Activated naive CD8-positive, alpha-beta T cell treated with anti-CD3 and anti-CD28 coated beads, Interleukin-2, amount 10 ng/mL, durations not matched to agents 7 days and 5 days (primary cell): ENCODE results near the gene PDGFB. TPM values are rescaled to one million over a fixed set of nuclear protein-coding genes. Genes with fewer than 3 reads are reported as not detected.

ENCODE experiments used
- ATAC-seq: fragments of 150-1000 bp; cut with Tn5 transposase; one replicate; pipeline ENCODE4 v1.10.0; 2021; ENCODE audit warnings: low read depth, moderate library complexity
- POLR2A ChIA-PET: fragments of 350-600 bp; sonication (Branson Sonifier 250); formaldehyde crosslinking; loops from one replicate; lab custom pipeline; 2021; ENCODE audit warnings: antibody characterized with exemption; lab: Charles Lee
- DNase-seq: peaks from one replicate; pipeline ENCODE4 v3.0.0; 2021
- H3K27ac Mint-ChIP-seq: one replicate; pipeline ENCODE4 v1.8.0; 2022; ENCODE audit warnings: mild to moderate bottlenecking, mixed read lengths
- H3K27me3 Mint-ChIP-seq: one replicate; pipeline ENCODE4 v1.8.0; 2022; ENCODE audit warnings: mild to moderate bottlenecking, moderate library complexity, mixed read lengths
- H3K36me3 Mint-ChIP-seq: one replicate; pipeline ENCODE4 v1.8.0; 2021; ENCODE audit warnings: mild to moderate bottlenecking, mixed read lengths
- H3K4me1 Mint-ChIP-seq: one replicate; pipeline ENCODE4 v1.8.0; 2021; ENCODE audit warnings: mixed read lengths
- H3K4me3 Mint-ChIP-seq: one replicate; pipeline ENCODE4 v1.8.0; 2022; ENCODE audit warnings: mild to moderate bottlenecking, moderate library complexity, mixed read lengths
- H3K9me3 Mint-ChIP-seq: one replicate; pipeline ENCODE4 v1.8.0; 2021; ENCODE audit warnings: mixed read lengths
- total RNA-seq, 2 experiments: library from RNA; stranded (reverse); gene quantifications; one replicate each; pipeline ENCODE4 v1.2.3, GENCODE V29; 2021

Gene PDGFB
- total RNA-seq, 2 experiments from 2014 or later = 7.2 to 7.9 TPM

DNA sequence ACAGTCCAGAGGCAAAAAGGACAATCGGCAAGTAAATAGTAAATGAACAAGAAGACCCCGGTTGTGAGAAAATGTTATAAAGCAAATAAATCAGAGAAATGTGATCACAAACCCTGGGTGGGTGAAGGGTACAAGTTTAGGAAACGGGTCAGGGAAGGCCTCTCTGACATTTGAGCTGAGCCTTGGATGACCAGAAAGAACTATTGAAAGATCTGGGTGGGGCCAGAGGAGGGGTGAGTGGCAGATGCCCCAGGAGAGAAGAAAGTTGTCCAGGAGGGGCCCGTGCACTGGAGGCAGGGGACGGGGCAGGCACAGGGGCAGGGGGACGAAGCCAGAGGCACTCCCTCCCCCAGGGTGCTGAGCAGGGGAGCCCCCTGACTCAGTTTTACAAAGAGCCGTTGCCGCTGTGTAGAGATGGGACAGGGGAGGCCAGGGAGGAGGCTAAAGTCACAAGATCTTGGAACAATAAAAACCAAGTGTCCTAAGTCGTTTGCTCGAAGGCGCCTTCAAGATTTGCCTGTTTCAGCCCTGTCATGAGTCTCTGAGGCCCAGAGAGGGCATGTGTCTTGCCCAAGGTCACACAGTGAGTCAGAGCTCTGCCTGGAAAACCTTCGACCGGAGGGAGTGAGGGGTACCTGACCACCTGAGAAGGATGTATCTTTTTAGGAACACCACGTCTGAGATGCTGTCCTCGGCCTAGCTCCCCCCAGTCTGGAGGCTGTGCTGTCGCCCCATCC is 10.8 kb upstream of the PDGFB start:
- Mint-ChIP-seq H3K9me3 (no peaks in the 10 kb centered on the region), H3K27ac (peak overlapping the region; percentile 40), H3K4me3 (no peak overlapping the region), H3K27me3 (peaks cover 16% of the 10 kb centered on the region), H3K4me1 (peaks cover 16% of the 10 kb centered on the region), H3K36me3 (no peaks in the 10 kb centered on the region)
- ATAC-seq = no peak
- DNase-seq = no peak
- POLR2A ChIA-PET = interaction anchor here (0.9 kb wide), 1 partner anchor 63 kb away, joined by 4 read pairs; the partner anchor contains the start of gene RPL3

DNA sequence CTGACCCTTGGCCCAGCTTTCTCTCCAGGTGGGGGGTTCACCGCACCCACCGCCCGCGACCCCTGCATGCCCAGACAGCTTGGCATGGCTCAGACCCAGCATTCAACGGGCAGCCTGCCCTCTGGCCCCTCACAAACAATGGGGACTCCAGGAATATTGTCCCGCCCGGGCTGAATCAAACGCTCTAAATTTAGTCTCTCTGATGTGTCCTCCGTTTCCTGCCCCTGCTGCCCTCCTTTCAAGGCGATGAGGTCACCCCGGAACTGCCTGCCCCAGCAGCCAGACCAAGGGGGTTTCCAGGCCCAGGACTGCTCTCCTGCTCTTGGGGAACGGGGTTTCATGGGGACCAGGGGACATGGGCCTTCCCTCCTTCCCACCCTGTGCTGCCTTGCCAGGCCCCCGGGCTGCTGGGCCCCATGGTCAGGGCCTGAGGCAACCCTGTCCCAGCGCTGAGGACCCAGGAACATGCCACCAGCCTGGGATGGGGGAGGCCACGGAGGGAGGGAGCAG is 10.1 kb upstream of the PDGFB start:
- Mint-ChIP-seq H3K36me3 (no peaks in the 10 kb centered on the region), H3K4me1 (peaks cover 16% of the 10 kb centered on the region), H3K4me3 (peak overlapping the region; percentile 72), H3K27ac (peak overlapping the region; percentile 82), H3K9me3 (no peaks in the 10 kb centered on the region), H3K27me3 (peaks cover 22% of the 10 kb centered on the region)
- DNase-seq = peak; percentile 64
- POLR2A ChIA-PET = interaction anchor here (0.9 to 1.1 kb wide), 2 partner anchors 49 to 64 kb away, joined by 3 to 4 read pairs; partner anchors contain the start of gene RPL3
- peak; percentile 89 for ATAC-seq

DNA sequence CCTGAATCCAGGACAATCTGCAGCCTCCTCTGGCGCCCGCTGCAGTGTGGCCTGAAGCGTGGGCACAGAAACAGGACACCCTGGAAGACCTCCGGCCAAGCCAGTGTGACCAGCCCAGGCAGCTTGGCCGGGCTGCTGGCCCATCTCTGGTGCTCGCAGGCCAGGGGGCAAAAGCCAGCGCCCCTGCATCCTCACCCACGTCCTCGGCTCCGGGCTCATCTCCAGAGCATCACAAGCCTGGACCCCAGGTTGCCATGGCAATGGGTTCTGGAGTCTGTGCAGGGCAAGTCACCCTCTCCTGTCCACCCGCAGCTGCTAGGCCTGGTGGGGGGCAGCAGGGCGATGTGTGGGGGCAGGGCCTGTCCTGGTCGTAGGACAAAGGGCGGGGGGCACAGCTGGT is 9.3 kb upstream of the PDGFB start:
- DNase-seq = peak; percentile 39
- Mint-ChIP-seq H3K27me3 (peaks cover 29% of the 10 kb centered on the region), H3K4me1 (peaks cover 16% of the 10 kb centered on the region), H3K36me3 (no peaks in the 10 kb centered on the region), H3K9me3 (no peaks in the 10 kb centered on the region), H3K27ac (no peak overlapping the region), H3K4me3 (no peak overlapping the region)
- POLR2A ChIA-PET = interaction anchor here (1.1 kb wide), 1 partner anchor 48 kb away, joined by 3 read pairs; no protein-coding TSS in a partner anchor
- no peak for ATAC-seq

DNA sequence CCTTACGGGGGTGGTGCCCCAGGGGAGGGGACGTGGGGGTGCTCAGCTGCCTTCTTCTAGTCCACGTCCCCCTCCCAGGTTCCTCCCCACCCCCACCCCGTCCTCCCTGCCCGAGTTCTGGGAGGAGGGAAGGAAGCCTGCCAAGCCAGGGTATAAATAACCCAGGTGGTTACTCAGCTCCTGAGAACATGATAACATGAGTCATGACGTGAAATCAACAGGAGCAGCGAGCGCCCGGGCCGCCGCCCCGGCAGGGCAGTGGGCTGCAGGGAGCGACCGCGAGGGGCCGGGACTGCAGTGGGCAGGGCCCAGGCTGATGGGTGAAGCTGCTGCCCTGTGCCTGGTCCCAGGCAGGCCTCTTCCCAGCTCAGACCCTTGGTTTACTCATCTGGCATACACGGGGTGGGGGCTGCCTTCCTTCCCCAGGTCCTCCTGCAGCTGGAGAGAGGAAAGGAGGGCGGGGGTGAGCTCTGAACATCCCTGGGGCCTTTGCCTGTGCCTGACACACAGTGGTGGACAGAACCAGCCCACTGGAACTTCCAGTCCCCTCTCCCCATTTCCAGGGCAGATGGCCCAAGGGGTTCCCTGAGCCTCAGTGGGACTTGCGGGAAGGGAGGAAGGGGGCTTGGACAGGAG is 8.8 kb upstream of the PDGFB start:
- Mint-ChIP-seq H3K27me3 (peaks cover 30% of the 10 kb centered on the region), H3K27ac (no peak overlapping the region), H3K4me1 (peaks cover 16% of the 10 kb centered on the region), H3K4me3 (peak overlapping the region; percentile 22), H3K9me3 (no peaks in the 10 kb centered on the region), H3K36me3 (no peaks in the 10 kb centered on the region)
- POLR2A ChIA-PET = interaction anchor here (1.0 to 2.4 kb wide), 3 partner anchors 14 to 80 kb away, joined by 3 to 10 read pairs (median 3); no protein-coding TSS in a partner anchor
- DNase-seq = peak; percentile 55
- peak; percentile 48 for ATAC-seq

DNA sequence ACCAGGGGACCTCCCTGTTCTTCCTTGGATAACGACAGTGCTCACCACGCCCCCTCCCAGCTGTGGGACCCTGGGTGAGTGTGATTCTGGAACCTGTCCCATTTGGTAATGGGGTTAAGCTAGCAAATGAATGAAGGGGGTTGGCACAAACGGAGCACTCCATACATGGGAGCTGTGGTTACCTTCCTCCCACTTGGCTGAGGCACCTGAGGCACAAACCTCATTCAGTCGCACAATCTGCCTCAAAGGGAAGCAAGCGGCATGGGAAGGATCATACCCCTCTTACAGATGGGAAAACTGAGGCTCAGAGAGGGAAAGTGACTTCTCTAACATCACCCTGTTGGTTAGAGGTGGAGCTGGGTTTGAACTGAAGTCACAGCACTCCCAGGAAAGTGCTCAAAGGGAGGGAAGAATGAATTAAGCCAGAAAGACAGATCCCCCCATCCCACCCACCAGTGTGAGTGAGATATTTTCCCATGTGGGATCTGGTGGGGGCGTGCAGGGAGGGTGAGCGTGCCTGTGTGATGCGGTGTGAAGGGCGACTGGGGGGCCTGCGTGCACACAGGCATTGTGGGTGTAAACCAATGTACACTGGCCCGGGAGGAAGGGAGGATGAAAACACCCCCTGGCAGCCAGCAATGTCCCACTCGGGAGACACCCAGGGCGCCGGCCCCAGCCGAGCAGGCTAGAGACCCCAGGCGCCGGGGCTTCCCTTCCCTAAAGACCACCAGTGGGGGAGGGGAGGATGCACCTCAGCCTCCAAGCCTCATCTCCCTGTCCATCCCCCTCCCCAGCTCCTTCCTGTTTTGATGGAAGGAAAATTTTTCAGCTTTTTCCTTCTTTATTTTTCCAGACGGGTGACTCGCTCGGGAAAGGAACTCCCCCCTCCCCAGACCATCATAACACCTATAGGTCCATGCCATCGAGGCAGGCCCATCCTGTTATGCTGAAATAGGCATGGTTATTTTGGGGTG is 8.0 kb upstream of the PDGFB start:
- H3K9me3 Mint-ChIP-seq = no peaks in the 10 kb centered on the region
- H3K27ac Mint-ChIP-seq = no peak overlapping the region
- H3K4me1 Mint-ChIP-seq = peaks cover 16% of the 10 kb centered on the region
- H3K4me3 Mint-ChIP-seq = no peak overlapping the region
- DNase-seq = no peak
- peak; percentile 12 for ATAC-seq
- H3K36me3 Mint-ChIP-seq = no peaks in the 10 kb centered on the region
- POLR2A ChIA-PET = interaction anchor here (1.0 to 2.4 kb wide), 2 partner anchors 13 to 79 kb away, joined by 3 to 10 read pairs; no protein-coding TSS in a partner anchor
- peaks cover 35% of the 10 kb centered on the region for H3K27me3 Mint-ChIP-seq

DNA sequence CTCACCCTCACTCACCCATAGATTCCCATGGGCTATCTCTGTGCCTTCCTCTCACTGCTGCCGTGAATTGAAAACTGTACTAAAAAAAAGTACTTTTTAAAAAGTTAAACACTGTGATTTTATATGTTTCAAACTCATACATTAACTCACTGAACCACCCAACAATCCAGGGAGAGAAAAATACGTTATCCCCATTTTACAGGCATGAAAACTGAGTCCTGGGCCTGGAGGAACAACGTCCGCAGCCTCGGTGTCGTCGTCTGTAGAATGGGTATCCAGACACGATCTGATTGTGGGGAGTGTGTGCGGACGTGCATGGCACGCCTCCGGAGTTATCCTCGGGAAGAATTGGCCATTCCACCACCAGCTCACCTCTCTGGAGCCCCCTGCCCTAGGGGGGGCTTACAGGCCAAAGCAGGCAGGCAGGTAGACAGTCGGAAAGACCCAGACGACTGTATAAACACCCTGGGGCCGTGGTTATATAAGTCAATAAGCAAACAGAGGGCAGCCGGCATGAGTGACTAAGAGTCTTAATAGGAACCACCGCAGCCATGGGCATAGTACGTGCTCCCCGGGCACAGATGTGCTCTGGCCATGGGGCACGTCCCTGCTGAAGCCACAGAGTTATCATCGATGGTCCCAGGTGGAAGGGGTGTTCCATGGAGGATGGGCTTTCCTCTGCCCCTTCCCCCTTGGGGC is 7.1 kb upstream of the PDGFB start:
- no peak overlapping the region for H3K4me3 Mint-ChIP-seq
- no peak overlapping the region for H3K27ac Mint-ChIP-seq
- no peak for DNase-seq
- POLR2A ChIA-PET = interaction anchor here (0.6 to 2.4 kb wide), 2 partner anchors 12 to 68 kb away, joined by 3 to 10 read pairs; no protein-coding TSS in a partner anchor
- no peaks in the 10 kb centered on the region for H3K9me3 Mint-ChIP-seq
- ATAC-seq = no peak
- H3K27me3 Mint-ChIP-seq = peaks cover 39% of the 10 kb centered on the region
- H3K4me1 Mint-ChIP-seq = peaks cover 16% of the 10 kb centered on the region
- H3K36me3 Mint-ChIP-seq = no peaks in the 10 kb centered on the region

DNA sequence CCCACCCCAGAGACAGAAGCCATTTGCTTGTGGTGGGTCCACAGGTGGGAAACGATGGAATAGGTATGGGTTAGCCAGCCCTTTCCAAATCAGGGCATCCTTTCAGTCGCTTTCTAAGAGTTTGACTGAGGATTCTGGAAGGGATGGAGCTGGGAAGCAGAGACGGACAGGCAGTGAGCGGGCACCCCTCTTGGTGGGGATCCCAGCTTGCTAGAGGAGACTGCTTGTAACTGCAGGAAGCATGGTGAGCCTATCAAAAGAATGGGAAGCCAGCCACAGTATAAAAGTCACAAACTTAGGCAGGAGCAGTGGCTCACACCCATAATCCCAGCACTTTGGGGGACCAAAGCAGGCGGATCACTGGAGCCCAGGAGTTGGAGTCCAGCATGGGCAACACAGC is 6.1 kb upstream of the PDGFB start:
- no peaks in the 10 kb centered on the region for H3K9me3 Mint-ChIP-seq
- ATAC-seq = no peak
- POLR2A ChIA-PET = interaction anchor here (0.6 kb wide), 1 partner anchor 69 kb away, joined by 3 read pairs; no protein-coding TSS in a partner anchor
- DNase-seq = no peak
- no peak overlapping the region for H3K27ac Mint-ChIP-seq
- H3K27me3 Mint-ChIP-seq = peaks cover 47% of the 10 kb centered on the region
- H3K36me3 Mint-ChIP-seq = no peaks in the 10 kb centered on the region
- no peak overlapping the region for H3K4me3 Mint-ChIP-seq
- peaks cover 16% of the 10 kb centered on the region for H3K4me1 Mint-ChIP-seq

DNA sequence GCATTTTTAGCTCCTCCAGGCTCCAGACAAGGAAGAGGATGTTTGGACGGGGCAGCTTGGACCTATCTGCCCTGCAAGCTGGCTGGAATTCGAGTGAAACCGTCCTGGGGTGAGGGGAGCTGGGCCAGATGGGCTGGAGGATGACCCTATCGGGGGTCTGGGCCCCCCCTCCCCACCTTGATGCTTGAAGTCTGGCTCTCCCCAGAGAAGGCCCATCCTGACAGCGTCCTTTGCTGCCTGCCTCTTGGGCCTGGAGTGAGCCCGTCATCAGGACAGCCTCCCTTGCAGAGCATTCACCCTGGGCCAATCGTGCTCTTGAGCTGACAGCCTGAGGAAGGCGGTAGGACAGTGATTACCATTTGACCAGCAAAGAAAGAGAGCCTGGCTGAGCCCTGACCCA is 5.3 kb upstream of the PDGFB start:
- Mint-ChIP-seq H3K4me3 (no peak overlapping the region), H3K36me3 (no peaks in the 10 kb centered on the region), H3K27ac (no peak overlapping the region), H3K9me3 (no peaks in the 10 kb centered on the region), H3K27me3 (peaks cover 51% of the 10 kb centered on the region), H3K4me1 (peaks cover 12% of the 10 kb centered on the region)
- POLR2A ChIA-PET = interaction anchor here (0.5 kb wide), 1 partner anchor 90 kb away, joined by 3 read pairs; no protein-coding TSS in a partner anchor
- ATAC-seq = no peak
- no peak for DNase-seq

DNA sequence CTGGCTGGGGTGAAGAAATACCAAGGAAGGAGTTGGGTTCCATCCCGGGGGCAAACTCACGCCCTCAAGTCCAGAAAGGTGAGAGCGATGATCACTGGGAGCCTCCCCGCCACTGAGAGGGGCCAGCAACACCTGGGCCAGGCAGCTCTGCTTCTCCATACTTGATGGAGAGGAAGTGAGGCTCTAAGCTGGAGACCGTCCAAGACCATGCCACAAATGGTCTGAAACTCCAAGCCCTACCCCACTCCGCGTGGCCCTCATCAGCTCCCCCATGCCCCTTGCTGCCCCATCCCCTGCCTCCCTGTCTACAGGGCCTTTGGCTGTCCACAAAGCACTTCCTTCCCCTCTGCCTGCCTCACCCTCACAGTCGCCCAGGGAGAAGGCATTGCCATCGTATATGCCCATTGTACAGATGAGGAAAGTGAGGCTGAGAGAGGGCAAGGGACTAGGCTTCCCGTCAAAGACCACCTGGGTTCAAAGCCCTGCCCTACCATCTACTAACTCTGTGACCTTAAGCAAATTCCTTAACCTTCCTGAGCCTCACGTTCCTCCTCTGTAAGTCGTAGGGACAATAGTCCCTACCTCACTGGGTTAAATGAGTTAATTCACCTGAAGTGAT is 4.4 kb upstream of the PDGFB start:
- ATAC-seq = no peak
- no peak for DNase-seq
- H3K27me3 Mint-ChIP-seq = peaks cover 56% of the 10 kb centered on the region
- H3K36me3 Mint-ChIP-seq = no peaks in the 10 kb centered on the region
- H3K4me3 Mint-ChIP-seq = no peak overlapping the region
- H3K9me3 Mint-ChIP-seq = no peaks in the 10 kb centered on the region
- no peak overlapping the region for H3K27ac Mint-ChIP-seq
- H3K4me1 Mint-ChIP-seq = peaks cover 6% of the 10 kb centered on the region
- POLR2A ChIA-PET = no interaction called here

DNA sequence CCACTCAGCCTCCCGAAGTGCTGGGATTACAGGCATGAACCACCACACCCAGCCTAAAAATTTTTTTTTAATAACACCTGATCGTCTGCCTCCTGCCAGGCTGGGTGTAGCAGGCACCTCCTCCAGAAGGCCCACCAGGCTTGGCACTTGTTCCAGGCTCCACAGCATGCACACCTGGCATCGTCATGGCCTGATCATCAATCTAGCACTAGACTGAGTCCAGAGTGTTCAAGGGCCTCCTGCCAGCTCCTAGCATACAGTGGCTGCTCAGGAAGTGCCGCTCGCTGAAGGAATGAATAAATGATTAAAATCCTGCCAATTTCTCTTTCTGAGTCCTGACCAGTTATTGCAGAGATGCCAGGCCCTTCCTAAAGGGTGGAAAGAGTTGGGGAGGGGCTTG is 3.5 kb upstream of the PDGFB start:
- ATAC-seq = no peak
- Mint-ChIP-seq H3K27ac (no peak overlapping the region), H3K36me3 (no peaks in the 10 kb centered on the region), H3K27me3 (peaks cover 61% of the 10 kb centered on the region), H3K9me3 (no peaks in the 10 kb centered on the region), H3K4me1 (peaks cover 7% of the 10 kb centered on the region), H3K4me3 (no peak overlapping the region)
- no peak for DNase-seq
- POLR2A ChIA-PET = no interaction called here

DNA sequence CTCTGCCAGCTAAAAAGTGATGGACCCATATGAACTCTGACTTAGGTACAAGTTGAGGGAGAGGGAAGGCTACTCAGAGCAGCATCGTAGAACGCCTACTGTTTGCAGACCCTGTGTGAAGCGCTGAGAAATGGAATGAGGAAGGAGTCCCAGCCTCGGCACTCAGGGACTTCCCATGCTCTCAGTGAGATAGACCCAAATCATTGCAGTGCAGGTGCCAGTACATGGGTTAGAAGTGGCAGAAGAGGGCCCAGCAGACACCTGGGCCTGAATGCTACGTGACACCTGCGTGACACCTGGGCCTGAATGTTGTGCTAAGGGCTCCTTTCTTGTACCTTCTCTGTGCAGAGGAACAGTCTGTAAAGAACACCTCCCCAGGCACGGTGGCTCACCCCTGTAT is 2.6 kb upstream of the PDGFB start:
- peaks cover 64% of the 10 kb centered on the region for H3K27me3 Mint-ChIP-seq
- H3K4me3 Mint-ChIP-seq = no peak overlapping the region
- H3K36me3 Mint-ChIP-seq = no peaks in the 10 kb centered on the region
- H3K27ac Mint-ChIP-seq = no peak overlapping the region
- no peaks in the 10 kb centered on the region for H3K9me3 Mint-ChIP-seq
- ATAC-seq = no peak
- peaks cover 3% of the 10 kb centered on the region for H3K4me1 Mint-ChIP-seq
- no peak for DNase-seq
- POLR2A ChIA-PET = no interaction called here
